SK-N-MC (cell line): ENCODE results near the gene GRPR.

Experiments used
- EZH2 ChIP-seq: fragments of 200-600 bp; sonication (generic); IDR thresholded peaks from one replicate; pipeline ENCODE4 v1.6.1; 2017; ENCODE audit warnings: antibody characterized with exemption
- FOXP2 ChIP-seq: optimal IDR thresholded peaks from 2 replicates; pipeline ENCODE3; 2011; ENCODE audit warnings: mild to moderate bottlenecking, moderate library complexity; ENCODE audit not compliant: insufficient read depth; ENCODE audit errors: extremely low read length, control extremely low read depth
- POLR2AphosphoS5 ChIP-seq: IDR thresholded peaks from 2 replicates; pipeline ENCODE4 v1.6.1; 2012; ENCODE audit warnings: mild to moderate bottlenecking, low read depth, low read length, borderline replicate concordance

- no peak for TF ChIP-seq POLR2AphosphoS5
- no peak for TF ChIP-seq EZH2
- TF ChIP-seq FOXP2: no peak
Measured at GRCh38 chrX:16148896-16149295, 25.5 kb downstream of the GRPR start.
